DND-41 (cell line): ENCODE results near the gene HECTD4.
"Not testable (repeated sequence)": the region's sequence is repeated elsewhere in the genome, so short reads cannot be mapped to it uniquely, and the experiment has no call there.

Experiments
- ATAC-seq: fragments of 200-7000 bp; cut with Tn5 transposase; 3 replicates; pipeline ENCODE4 v1.9.1; 2021; ENCODE audit warnings: low read depth; ENCODE audit not compliant: insufficient read depth
- DNase-seq: peaks from one replicate; pipeline ENCODE4 v3.0.0-alpha.2; 2020
- H2AFZ ChIP-seq: 2 replicates; pipeline ENCODE4 v1.6.0; 2012; ENCODE audit warnings: low read depth, low read length
- H3K27ac ChIP-seq: 2 replicates; pipeline ENCODE4 v1.5.1; 2012; ENCODE audit warnings: low read length, inconsistent platforms
- H3K27me3 ChIP-seq: fragments of 200-600 bp; sonication (generic); 2 replicates; pipeline ENCODE4 v1.6.0; 2012; ENCODE audit warnings: low read length, mild to moderate bottlenecking, inconsistent platforms; ENCODE audit not compliant: insufficient read depth, poor library complexity
- H3K36me3 ChIP-seq: 2 replicates; pipeline ENCODE4 v1.5.1; 2012; ENCODE audit warnings: low read length, inconsistent platforms; ENCODE audit not compliant: insufficient read depth
- H3K4me1 ChIP-seq: 2 replicates; pipeline ENCODE4 v1.5.1; 2012; ENCODE audit warnings: mild to moderate bottlenecking, low read length; ENCODE audit not compliant: insufficient read depth
- H3K4me2 ChIP-seq: 2 replicates; pipeline ENCODE4 v1.6.0; 2012; ENCODE audit warnings: mild to moderate bottlenecking, moderate library complexity, low read length, inconsistent platforms; ENCODE audit not compliant: insufficient read depth
- H3K4me3 ChIP-seq, 2 experiments: fragments of 200-600 bp in 1 of 2; shearing (Covaris generic) in 1 of 2; 2 replicates each; pipeline ENCODE4 v1.5.1; 2012 to 2016; ENCODE audit warnings: inconsistent platforms in 2 of 2, low read length in 2 of 2, mild to moderate bottlenecking in 2 of 2, low read depth in 1 of 2, moderate library complexity in 1 of 2
- H3K79me2 ChIP-seq: 2 replicates; pipeline ENCODE4 v1.6.0; 2012; ENCODE audit warnings: low read length, inconsistent platforms; ENCODE audit not compliant: insufficient read depth
- H3K9ac ChIP-seq: 2 replicates; pipeline ENCODE4 v1.6.0; 2012; ENCODE audit warnings: low read depth, mild to moderate bottlenecking, inconsistent platforms, low read length, moderate library complexity
- H3K9me3 ChIP-seq: 2 replicates; pipeline ENCODE4 v1.5.1; 2012; ENCODE audit warnings: low read length, moderate library complexity, mild to moderate bottlenecking, inconsistent platforms; ENCODE audit not compliant: insufficient read depth, severe bottlenecking
- H4K20me1 ChIP-seq: 2 replicates; pipeline ENCODE4 v1.6.0; 2012; ENCODE audit warnings: low read length; ENCODE audit not compliant: insufficient read depth
- EZH2 ChIP-seq: IDR thresholded peaks from 3 replicates; pipeline ENCODE4 v1.6.1; 2012; ENCODE audit warnings: borderline replicate concordance, low read depth, mild to moderate bottlenecking, moderate library complexity, low read length, inconsistent platforms; ENCODE audit not compliant: severe bottlenecking
- TF ChIP-seq, protein P1 (sequence below): IDR thresholded peaks from 2 replicates; pipeline ENCODE4 v1.5.1; 2012; ENCODE audit warnings: borderline replicate concordance, low read length, moderate library complexity, mild to moderate bottlenecking; ENCODE audit not compliant: poor library complexity, severe bottlenecking; ENCODE audit errors: extremely low read depth

Gene HECTD4

DNA sequence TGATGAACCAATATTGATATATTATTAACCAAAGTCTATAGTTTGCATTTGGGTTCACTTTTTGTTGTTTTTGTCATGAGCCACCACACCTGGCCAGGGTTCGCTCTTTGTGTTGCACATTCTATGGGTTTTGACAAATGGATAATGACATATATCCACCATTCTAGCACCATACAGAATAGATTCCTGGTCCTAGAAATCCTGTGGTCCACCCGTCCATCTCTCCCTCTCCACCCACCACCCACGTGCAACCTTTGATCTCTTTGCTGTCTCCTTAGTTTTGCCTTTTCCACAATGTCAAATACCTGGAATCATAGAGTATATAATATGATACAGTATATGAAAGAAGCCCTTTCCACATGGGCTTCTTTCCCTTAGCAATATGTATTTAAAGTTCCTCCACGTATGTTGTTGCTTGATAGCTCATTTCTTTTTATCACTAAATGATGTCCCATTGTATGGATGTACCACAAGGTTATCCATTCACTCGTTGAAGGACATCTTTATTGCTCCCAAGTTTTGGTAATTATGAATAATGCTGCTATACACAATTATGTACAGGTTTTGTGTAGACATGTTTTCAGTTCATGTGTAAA, 19.8 kb upstream of the HECTD4 start:
- Histone ChIP-seq H3K9me3 (no peaks in the 10 kb centered on the region), H3K36me3 (peaks cover 31% of the 10 kb centered on the region), H3K4me3 (no peak overlapping the region), H4K20me1 (peaks cover 22% of the 10 kb centered on the region), H3K27me3 (no peaks in the 10 kb centered on the region), H3K4me2 (no peak overlapping the region), H3K9ac (no peak overlapping the region), H3K4me1 (peaks cover 4% of the 10 kb centered on the region; the same call in 1 of the 2 replicates), H2AFZ (no peak overlapping the region), H3K27ac (no peak overlapping the region), H3K79me2 (peaks cover 4% of the 10 kb centered on the region; the same call in 1 of the 2 replicates)
- TF ChIP-seq, protein P1, sequence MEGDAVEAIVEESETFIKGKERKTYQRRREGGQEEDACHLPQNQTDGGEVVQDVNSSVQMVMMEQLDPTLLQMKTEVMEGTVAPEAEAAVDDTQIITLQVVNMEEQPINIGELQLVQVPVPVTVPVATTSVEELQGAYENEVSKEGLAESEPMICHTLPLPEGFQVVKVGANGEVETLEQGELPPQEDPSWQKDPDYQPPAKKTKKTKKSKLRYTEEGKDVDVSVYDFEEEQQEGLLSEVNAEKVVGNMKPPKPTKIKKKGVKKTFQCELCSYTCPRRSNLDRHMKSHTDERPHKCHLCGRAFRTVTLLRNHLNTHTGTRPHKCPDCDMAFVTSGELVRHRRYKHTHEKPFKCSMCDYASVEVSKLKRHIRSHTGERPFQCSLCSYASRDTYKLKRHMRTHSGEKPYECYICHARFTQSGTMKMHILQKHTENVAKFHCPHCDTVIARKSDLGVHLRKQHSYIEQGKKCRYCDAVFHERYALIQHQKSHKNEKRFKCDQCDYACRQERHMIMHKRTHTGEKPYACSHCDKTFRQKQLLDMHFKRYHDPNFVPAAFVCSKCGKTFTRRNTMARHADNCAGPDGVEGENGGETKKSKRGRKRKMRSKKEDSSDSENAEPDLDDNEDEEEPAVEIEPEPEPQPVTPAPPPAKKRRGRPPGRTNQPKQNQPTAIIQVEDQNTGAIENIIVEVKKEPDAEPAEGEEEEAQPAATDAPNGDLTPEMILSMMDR, result no peak
- no peak for TF ChIP-seq EZH2
- DNase-seq, result no peak
- no peak for ATAC-seq

DNA sequence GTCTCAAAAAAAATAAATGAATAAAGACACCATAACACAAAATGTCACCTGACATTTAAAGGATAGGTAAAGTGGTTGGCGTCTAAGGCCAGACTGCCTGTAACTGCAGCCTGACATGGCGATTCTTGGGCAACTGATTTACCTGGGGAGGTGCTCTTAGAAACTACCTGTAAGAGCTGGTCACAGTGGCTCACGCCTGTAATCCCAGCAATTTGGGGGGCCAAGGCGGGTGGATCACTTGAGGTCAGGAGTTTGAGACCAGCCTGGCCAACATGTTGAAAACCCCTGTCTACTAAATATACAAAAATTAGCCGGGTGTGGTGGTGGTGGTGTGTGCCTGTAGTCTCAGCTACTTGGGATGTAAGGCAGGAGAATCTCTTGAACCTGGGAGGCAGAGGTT, 18.8 kb upstream of the HECTD4 start:
- peaks cover 21% of the 10 kb centered on the region for H3K36me3 ChIP-seq
- DNase-seq (no peak), ATAC-seq (no peak)
- no peak overlapping the region for H3K27ac ChIP-seq
- no peaks in the 10 kb centered on the region for H3K4me1 ChIP-seq
- H4K20me1 ChIP-seq, result peaks cover 14% of the 10 kb centered on the region
- H3K27me3 ChIP-seq, result no peaks in the 10 kb centered on the region
- no peak overlapping the region for H3K9ac ChIP-seq
- no peaks in the 10 kb centered on the region for H3K79me2 ChIP-seq
- H3K9me3 ChIP-seq, result no peaks in the 10 kb centered on the region
- no peak overlapping the region for H3K4me2 ChIP-seq
- H2AFZ ChIP-seq, result no peak overlapping the region
- H3K4me3 ChIP-seq, result no peak overlapping the region
- TF ChIP-seq, protein P1, result no peak
- TF ChIP-seq EZH2, result no peak

DNA sequence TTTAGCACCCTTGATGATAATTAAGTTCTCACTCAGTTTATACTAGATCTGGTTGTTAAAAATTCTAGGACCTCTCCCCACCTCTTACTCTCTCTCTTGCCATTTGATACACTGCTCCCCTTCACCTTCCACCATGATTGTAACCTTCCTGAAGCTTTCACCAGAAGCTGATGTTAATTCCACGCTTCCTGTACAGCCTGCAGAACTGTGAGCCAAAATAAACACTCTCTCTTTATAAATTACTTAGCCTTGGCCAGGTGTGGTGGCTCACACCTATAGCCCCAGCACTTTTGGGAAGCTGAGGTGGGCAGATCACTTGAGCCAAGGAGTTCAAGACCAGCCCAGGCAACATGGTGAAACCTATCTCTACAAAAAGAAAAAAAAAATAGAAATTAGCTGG, 11.1 kb upstream of the HECTD4 start:
- H4K20me1 ChIP-seq, result no peaks in the 10 kb centered on the region

DNA sequence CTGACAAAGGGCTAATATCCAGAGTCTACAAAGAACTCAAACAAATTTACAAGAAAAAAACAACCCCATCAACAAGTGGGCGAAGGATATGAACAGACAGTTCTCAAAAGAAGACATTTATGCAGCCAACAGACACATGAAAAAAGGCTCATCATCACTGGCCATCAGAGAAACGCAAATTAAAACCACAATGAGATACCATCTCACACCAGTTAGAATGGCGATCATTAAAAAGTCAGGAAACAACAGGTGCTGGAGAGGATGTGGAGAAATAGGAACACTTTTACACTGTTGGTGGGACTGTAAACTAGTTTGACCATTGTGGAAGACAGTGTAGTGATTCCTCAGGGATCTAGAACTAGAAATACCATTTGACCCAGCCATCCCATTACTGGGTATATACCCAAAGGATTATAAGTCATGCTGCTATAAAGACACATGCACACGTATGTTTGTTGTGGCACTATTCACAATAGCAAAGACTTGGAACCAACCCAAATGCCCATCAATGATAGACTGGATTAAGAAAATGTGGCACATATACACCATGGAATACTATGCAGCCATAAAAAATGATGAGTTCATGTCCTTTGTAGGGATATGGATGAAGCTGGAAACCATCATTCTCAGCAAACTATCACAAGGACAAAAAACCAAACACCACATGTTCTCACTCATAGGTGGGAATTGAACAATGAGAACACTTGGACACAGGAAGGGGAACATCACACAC, 7.9 kb upstream of the HECTD4 start:
- not testable (repeated sequence) for DNase-seq, H4K20me1 ChIP-seq, H3K27me3 ChIP-seq, ATAC-seq, H3K79me2 ChIP-seq, H3K36me3 ChIP-seq, H3K4me2 ChIP-seq, H3K9ac ChIP-seq, H3K4me1 ChIP-seq, H2AFZ ChIP-seq, H3K4me3 ChIP-seq, H3K27ac ChIP-seq, H3K9me3 ChIP-seq

More for the DNA sequence above, 11.1 kb upstream of the HECTD4 start:
- no peak for ATAC-seq
- H3K9ac ChIP-seq, result no peak overlapping the region
- H3K36me3 ChIP-seq, result no peaks in the 10 kb centered on the region
- no peak overlapping the region for H3K4me2 ChIP-seq
- H3K79me2 ChIP-seq, result no peaks in the 10 kb centered on the region
- no peaks in the 10 kb centered on the region for H3K27me3 ChIP-seq
- DNase-seq, result no peak
- H3K4me1 ChIP-seq, result no peaks in the 10 kb centered on the region
- TF ChIP-seq, protein P1, result no peak
- TF ChIP-seq EZH2, result no peak
- H3K4me3 ChIP-seq, result no peak overlapping the region
- no peaks in the 10 kb centered on the region for H3K9me3 ChIP-seq
- H3K27ac ChIP-seq, result no peak overlapping the region
- H2AFZ ChIP-seq, result no peak overlapping the region
